ENCODE data around the gene NPAS4. TPM values are rescaled to one million over a fixed set of nuclear protein-coding genes. Genes with fewer than 3 reads are reported as not detected.

Gene NPAS4
- total and polyA plus RNA-seq, 9 of the 15 experiments (the other 6 are each of a cell fraction or from before 2014, with no cell fraction given): not detected

DNA sequence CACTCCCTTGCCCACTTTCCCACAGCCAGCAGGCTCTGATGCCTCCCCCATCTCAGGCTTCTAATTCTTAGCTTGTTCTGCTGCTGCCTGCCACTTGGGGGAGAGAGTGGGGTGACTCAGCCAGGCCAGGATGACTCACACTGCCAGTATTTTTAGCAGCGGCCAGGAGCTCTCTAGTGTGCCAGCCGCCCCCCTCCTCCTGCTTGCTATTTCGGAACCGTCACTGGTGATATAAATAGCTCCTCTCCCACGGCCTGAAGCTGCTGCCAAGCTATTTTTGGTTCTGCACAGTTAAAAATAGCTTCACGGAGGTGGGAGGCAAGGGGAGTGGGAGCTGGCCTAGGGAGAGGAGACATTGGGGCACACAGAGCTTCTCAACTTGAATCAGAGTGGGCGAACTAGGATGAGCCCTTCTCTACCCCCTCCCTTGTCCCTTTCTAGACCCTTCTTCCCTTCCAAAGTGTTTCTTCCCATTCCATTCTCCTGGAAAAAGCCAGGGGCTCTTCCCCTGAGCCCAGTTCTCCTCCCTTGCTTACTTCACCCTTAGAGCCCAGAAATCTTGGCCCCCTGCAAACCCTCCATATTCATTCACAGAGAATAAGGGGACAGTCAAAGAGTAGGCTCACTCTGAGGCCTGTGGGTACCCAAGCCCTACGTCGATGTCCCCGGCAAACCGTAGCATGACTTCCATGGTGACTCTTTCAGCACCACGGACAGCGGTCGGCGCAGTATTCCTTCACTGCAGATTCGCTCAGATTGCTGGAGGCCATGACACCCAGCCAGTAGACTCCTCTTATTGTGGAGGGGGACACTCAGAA is 2.5 kb upstream of the NPAS4 start (continued):
- TF ChIP-seq COPS2 (conservative IDR thresholded peaks at IDR 0.05): no peak
- no peak for TF ChIP-seq BDP1 (IDR thresholded peaks at IDR 0.05; ENCODE audit: insufficient read depth, insufficient read length)
- 0 out of 2 replicates have a peak, but pooled peaks have one; percentile 16 for TF ChIP-seq ZNF311 (CRISPR knock-in tag; IDR thresholded peaks at IDR 0.05)
- TF ChIP-seq, protein P1, sequence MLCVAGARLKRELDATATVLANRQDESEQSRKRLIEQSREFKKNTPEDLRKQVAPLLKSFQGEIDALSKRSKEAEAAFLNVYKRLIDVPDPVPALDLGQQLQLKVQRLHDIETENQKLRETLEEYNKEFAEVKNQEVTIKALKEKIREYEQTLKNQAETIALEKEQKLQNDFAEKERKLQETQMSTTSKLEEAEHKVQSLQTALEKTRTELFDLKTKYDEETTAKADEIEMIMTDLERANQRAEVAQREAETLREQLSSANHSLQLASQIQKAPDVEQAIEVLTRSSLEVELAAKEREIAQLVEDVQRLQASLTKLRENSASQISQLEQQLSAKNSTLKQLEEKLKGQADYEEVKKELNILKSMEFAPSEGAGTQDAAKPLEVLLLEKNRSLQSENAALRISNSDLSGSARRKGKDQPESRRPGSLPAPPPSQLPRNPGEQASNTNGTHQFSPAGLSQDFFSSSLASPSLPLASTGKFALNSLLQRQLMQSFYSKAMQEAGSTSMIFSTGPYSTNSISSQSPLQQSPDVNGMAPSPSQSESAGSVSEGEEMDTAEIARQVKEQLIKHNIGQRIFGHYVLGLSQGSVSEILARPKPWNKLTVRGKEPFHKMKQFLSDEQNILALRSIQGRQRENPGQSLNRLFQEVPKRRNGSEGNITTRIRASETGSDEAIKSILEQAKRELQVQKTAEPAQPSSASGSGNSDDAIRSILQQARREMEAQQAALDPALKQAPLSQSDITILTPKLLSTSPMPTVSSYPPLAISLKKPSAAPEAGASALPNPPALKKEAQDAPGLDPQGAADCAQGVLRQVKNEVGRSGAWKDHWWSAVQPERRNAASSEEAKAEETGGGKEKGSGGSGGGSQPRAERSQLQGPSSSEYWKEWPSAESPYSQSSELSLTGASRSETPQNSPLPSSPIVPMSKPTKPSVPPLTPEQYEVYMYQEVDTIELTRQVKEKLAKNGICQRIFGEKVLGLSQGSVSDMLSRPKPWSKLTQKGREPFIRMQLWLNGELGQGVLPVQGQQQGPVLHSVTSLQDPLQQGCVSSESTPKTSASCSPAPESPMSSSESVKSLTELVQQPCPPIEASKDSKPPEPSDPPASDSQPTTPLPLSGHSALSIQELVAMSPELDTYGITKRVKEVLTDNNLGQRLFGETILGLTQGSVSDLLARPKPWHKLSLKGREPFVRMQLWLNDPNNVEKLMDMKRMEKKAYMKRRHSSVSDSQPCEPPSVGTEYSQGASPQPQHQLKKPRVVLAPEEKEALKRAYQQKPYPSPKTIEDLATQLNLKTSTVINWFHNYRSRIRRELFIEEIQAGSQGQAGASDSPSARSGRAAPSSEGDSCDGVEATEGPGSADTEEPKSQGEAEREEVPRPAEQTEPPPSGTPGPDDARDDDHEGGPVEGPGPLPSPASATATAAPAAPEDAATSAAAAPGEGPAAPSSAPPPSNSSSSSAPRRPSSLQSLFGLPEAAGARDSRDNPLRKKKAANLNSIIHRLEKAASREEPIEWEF (CRISPR knock-in tag; IDR thresholded peaks at IDR 0.05): no peak
- TF ChIP-seq, protein P2, sequence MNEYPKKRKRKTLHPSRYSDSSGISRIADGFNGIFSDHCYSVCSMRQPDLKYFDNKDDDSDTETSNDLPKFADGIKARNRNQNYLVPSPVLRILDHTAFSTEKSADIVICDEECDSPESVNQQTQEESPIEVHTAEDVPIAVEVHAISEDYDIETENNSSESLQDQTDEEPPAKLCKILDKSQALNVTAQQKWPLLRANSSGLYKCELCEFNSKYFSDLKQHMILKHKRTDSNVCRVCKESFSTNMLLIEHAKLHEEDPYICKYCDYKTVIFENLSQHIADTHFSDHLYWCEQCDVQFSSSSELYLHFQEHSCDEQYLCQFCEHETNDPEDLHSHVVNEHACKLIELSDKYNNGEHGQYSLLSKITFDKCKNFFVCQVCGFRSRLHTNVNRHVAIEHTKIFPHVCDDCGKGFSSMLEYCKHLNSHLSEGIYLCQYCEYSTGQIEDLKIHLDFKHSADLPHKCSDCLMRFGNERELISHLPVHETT (CRISPR knock-in tag; conservative IDR thresholded peaks at IDR 0.05 in 1 of 2, IDR thresholded peaks at IDR 0.05 in 1 of 2): peak in 1 of 2 experiments; percentile 88; a peak in 1 of 4 replicates
- TF ChIP-seq, protein P3, sequence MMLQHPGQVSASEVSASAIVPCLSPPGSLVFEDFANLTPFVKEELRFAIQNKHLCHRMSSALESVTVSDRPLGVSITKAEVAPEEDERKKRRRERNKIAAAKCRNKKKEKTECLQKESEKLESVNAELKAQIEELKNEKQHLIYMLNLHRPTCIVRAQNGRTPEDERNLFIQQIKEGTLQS (IDR thresholded peaks at IDR 0.05): peak; percentile 96
- TF ChIP-seq, protein P3 (CRISPR knock-in tag; conservative IDR thresholded peaks at IDR 0.05): peak; percentile 90; the same call in 1 of the 2 replicates
- TF ChIP-seq CREB1 (IDR thresholded peaks at IDR 0.05): no peak
- TF ChIP-seq CREB1 (CRISPR knock-in tag; IDR thresholded peaks at IDR 0.05): peak; percentile 57
- TF ChIP-seq, protein P4, sequence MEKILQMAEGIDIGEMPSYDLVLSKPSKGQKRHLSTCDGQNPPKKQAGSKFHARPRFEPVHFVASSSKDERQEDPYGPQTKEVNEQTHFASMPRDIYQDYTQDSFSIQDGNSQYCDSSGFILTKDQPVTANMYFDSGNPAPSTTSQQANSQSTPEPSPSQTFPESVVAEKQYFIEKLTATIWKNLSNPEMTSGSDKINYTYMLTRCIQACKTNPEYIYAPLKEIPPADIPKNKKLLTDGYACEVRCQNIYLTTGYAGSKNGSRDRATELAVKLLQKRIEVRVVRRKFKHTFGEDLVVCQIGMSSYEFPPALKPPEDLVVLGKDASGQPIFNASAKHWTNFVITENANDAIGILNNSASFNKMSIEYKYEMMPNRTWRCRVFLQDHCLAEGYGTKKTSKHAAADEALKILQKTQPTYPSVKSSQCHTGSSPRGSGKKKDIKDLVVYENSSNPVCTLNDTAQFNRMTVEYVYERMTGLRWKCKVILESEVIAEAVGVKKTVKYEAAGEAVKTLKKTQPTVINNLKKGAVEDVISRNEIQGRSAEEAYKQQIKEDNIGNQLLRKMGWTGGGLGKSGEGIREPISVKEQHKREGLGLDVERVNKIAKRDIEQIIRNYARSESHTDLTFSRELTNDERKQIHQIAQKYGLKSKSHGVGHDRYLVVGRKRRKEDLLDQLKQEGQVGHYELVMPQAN (IDR thresholded peaks at IDR 0.05; ENCODE audit: borderline replicate concordance): no peak
- no peak for TF ChIP-seq TAL1 (IDR thresholded peaks at IDR 0.05)
- TF ChIP-seq EGR1 (conservative IDR thresholded peaks at IDR 0.05): peak; percentile 89
- TF ChIP-seq ARNT (IDR thresholded peaks at IDR 0.05): no peak
- TF ChIP-seq NR3C1 (CRISPR knock-in tag; IDR thresholded peaks at IDR 0.05): peak; percentile 89
